Cardiac fibroblast (primary cell): ENCODE measurements around the gene BCL11B.

Experiments used
- DNase-seq, 2 donors: peaks; one replicate each; pipeline versions ENCODE4 v3.0.0 to v3.0.0-alpha.2; 2010; ENCODE audit warnings: low read depth in 2 of 2
- H3K4me3 ChIP-seq, 2 donors: replicated peaks in 1 of 2; 1 replicate in 1 of 2; 2 replicates in 1 of 2; pipeline ENCODE4 v1.5.1; 2011; ENCODE audit warnings: low read depth in 2 of 2, low read length in 2 of 2, mild to moderate bottlenecking in 2 of 2, moderate library complexity in 1 of 2
- CTCF ChIP-seq: IDR thresholded peaks from one replicate; pipeline ENCODE4 v1.5.1; 2011; ENCODE audit warnings: low read depth, mild to moderate bottlenecking, low read length, inconsistent platforms

The BCL11B gene

GRCh38 chr14:99280066-99280731, 8.2 kb upstream of the BCL11B start:
- no peak overlapping the region for H3K4me3 ChIP-seq
- no peak for TF ChIP-seq CTCF
- DNase-seq: no peak

- DNase-seq: no peak
- no peak overlapping the region for H3K4me3 ChIP-seq
- TF ChIP-seq CTCF: no peak
Observed at GRCh38 chr14:99278836-99279235, 6.8 kb upstream of the BCL11B start.

- H3K4me3 ChIP-seq: no peak overlapping the region
- no peak for TF ChIP-seq CTCF
- DNase-seq: no peak
Observed at GRCh38 chr14:99277530-99277929, 5.5 kb upstream of the BCL11B start.

GRCh38 chr14:99276482-99276881, 4.5 kb upstream of the BCL11B start:
- H3K4me3 ChIP-seq: no peak overlapping the region
- TF ChIP-seq CTCF: no peak
- no peak for DNase-seq

GRCh38 chr14:99275222-99275584, 3.2 kb upstream of the BCL11B start:
- no peak for DNase-seq
- no peak for TF ChIP-seq CTCF
- no peak overlapping the region for H3K4me3 ChIP-seq

GRCh38 chr14:99274346-99275221, 2.6 kb upstream of the BCL11B start:
- TF ChIP-seq CTCF: no peak
- DNase-seq: peak; percentile 43 to 83
- H3K4me3 ChIP-seq: peak overlapping the region; percentile 33 to 42
